Superior temporal gyrus (tissue), 1 donor: Measurements from ENCODE around the gene SCN4B.
A peak's percentile ranks its signal among the peaks of the same experiment; 100 is the strongest.

Experiments used
- DNase-seq: peaks from one replicate; pipeline ENCODE4 v3.0.0-alpha.2; 2016; ENCODE audit errors: extremely low spot score

The SCN4B gene

DNA sequence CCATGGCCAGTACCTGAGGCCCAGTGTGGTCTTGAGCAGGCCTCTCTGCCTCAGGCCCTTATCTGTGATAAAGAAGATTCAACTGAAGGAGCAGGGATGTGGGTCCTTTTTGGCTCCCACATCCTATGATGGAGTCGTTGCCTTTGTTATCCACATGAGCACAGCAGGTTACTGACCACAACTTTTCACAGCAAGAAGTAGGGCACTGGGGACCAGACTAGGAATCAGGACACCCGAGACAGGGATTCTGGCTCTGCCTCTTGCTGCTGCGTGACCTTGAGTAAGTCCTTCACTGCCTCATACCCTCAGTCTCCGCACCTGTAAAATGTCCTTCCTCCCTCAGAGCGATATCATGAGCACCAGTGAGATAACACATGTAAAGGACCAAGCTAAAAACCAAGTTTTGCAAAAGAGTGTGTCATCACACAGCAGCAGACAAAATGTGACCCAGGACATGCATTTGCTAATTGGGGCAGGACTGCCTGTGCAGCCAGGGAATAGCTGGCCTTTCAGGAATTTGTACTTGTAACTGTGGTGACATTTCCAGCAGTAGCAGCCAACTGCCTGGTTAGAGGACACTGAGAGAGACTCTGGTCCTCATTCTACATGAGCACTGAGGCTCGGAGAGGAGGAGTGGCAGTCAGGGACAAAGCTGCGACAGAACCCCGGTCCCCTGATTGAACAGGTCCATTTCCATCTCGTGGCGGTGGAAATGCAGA is 52.6 kb downstream of the SCN4B start:
- no peak for DNase-seq

DNA sequence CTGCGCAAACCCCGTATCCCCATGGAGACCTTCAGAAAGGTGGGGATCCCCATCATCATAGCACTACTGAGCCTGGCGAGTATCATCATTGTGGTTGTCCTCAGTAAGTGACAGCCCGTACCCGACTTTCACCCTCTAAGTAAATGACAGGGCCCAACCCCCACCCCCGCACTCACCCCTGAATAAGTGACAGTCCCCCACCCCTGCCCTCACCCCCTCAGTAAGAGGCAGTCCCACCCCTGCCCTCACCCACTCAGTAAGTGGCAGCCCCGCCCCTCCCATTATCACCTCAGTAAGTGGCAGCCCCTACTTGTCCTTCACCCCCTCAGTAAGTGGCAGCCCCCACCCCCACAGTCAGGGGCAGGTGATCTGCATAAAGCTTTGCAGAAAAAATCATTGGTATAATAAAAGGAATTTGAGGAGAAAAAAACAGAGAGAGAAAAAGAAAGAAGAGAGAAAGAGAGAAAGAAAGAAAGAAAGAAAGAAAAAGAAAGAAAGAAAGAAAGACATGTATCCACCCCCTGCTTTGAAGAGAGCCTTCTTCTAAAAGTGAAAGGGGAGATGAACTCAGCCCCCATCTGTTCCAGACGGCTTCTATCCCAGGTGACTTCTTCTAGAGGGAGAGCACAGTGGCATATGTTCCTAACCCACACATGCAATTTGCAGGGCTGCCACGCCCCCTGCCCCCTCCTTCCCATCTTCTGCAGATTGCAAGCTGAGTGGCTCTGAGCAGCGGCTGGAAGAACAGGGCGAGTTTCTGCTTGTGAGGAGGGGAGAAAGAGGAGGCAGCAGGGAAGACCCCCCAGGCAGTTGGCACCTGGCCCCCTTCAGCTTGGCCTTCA is 53.4 kb downstream of the SCN4B start:
- DNase-seq: no peak

DNA sequence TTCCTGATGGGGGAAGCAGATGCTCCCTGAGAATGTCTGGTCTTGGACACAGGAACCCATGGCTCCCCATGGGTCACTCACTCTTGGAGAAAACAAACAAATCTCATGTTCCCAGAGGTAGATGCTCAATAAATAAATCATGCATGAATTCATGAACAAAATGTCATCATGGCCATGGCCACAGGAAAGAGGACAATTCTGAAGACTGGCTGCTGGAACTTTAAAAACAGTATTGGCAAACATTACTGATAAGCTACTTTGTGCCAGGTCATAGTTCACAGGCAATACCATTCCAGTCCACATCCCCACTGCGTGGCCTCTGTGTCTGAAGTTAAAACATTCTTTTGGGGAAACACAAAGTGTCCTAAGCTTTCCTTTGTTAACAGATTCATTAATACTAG is 56.7 kb downstream of the SCN4B start:
- no peak for DNase-seq

GRCh38 chr11:118095493-118095892 is 57.1 kb downstream of the SCN4B start:
- no peak for DNase-seq

GRCh38 chr11:118092907-118093571 is 59.6 kb downstream of the SCN4B start:
- DNase-seq: no peak

DNA sequence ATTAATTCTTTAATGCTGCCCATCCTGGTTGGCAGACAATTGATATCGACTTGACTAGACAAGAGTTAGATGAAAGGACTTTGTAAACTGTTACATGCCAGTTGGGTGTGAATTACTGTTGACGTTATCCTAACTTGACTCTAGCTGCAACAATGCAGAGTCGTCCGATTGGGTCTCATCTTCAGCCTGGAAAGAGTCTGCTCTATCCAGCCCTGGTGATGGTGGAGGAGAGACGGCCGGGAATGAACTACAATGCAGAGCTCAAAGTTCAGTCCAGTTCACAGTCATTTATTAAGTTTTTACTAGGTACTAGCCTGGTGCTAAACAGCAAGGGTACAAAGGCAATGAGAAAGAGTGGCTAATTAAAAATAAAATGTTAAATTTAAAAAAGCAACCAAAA is 60.9 kb downstream of the SCN4B start:
- DNase-seq: no peak

- no peak for DNase-seq
Measured at GRCh38 chr11:118090545-118091162, 62.0 kb downstream of the SCN4B start.

- DNase-seq: peak; percentile 18
Measured at GRCh38 chr11:118088531-118088930, 64.1 kb downstream of the SCN4B start.

DNA sequence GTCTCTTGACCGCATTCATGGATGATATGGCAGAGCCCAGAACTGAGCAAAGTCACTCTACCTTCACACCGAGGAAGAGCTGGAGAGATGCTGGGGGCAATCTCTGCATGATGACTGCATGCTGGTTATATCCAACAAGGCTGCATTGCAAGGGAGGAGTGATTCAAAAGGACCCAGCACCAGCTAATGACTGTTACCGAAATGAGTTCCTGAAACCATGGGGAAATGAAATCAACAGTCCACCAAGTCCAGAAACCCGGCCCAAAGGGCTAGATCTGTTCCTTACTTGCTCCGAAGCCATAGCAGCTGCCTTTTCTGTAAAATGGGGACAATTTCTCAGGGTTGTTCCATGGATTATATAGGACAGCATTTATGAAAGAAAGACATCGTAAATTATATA is 64.7 kb downstream of the SCN4B start:
- DNase-seq: no peak

GRCh38 chr11:118086913-118087768 is 65.5 kb downstream of the SCN4B start, which contains the start of gene SMIM35:
TSS of gene SMIM35 (minus strand) at chr11:118086963. CDS start at chr11:118086757, 206 bp downstream.
- DNase-seq: no peak

DNA sequence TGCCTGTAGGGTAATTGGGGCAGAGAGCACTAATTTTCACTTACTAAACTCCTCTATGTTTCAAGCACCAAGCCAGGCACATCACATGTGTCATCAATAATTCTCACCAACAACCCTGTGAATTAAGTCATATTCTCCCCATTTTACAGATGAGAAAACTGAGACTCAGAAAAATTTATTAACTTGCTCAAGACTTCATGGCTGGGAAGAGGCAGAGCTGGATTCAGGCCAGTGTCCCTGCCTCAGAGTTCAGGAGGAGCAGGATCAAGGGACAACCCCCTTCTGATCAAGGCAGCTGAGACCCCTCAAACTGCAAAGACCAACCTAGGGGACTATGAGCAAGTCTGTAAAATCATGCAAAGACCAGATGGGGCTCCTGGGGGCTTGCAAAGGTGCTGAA is 68.0 kb downstream of the SCN4B start:
- no peak for DNase-seq

DNA sequence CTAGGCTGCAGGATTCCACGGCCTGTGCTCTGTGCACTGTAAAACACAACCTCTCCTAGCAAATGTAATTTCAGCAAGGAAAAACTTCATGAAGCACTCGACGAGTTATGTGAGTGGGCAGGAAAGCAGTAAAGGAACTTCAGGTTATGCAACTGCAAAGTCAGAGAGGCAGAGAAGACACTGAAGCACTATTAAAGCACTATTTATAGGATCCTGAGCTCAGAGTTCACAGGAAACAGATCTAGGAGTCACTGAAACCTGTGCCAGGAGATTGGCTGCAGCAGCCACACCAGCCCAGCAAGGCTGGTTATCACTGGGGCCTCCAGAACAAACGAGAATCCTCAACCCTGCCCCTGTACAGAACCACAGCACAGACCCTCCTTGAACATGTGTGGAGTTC is 68.4 kb downstream of the SCN4B start:
- peak; percentile 42 for DNase-seq
